HG02970 (cell line): Measurements from ENCODE around the gene RSBN1.
"Not testable (repeated sequence)": the region's sequence is repeated elsewhere in the genome, so short reads cannot be mapped to it uniquely, and the experiment has no call there.

Experiments used
- ATAC-seq: cut with Tn5 transposase; IDR thresholded peaks from one replicate; pipeline ENCODE4 v1.9.1; 2021; ENCODE audit warnings: mild to moderate bottlenecking, moderate library complexity, moderate number of reproducible peaks; ENCODE audit not compliant: unreplicated experiment, low FRiP score

Gene RSBN1

DNA sequence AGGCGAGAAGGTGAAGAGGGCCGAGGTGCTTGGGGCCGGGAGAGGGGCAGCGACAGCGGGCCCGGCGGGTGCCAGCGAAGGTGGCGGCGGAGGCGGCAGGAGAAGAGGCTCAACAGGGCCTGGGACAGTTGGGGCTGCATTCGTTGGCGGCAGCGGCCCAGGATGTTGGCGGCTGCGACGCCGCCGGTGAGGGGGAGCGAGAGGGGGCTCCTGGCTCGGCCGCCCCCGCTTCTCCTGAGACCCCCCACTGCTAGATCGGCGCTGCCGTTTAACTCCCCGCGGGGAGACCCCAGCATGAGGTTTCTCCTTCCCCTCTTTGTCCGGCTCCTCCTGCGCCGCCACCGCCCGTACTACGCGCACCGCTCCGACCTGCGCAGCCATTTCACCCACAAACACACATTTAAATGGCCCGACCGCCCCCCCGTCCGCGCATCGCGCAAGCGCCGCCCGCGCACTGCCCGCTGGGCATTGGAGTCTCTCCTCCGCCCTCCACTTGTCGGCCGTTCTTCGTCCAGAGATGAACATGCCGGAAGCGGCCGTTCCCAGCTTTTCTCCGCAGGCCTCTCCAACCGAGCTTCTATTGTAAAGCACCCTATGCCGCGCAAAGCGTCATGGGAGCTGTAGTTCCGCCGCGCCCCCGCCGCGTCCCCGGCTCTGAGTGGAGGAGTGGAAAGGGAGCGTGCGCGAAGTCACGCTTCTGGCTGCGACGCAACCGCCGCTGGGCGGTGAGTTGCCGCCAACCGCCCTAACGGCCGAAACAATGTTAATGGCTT, at the start of gene RSBN1:
TSS of gene RSBN1 (minus strand) at position 589 of the 773 bp plus-strand sequence. CDS start at position 525, 64 bp downstream.
- peak; percentile 94 for ATAC-seq

DNA sequence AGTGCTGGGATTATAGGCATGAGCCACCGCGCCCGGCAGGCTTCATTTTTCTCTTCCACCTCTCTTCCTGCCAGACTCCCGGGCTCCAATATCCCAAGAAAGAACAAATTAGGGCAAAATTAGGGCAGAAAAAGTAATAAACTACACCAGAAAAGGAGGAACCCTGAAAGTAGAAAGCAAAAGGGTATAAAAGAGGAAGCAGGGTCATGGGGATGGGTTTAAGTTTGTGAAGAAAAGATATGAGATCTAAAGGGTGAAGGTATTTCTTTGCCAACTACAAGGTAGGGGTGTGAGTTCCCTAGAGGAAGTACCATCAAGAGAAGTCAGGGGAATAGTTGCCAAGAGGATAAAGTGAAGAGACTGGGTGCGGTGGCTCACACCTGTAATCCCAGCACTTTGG, 49.4 kb upstream of the RSBN1 start:
- no peak for ATAC-seq

DNA sequence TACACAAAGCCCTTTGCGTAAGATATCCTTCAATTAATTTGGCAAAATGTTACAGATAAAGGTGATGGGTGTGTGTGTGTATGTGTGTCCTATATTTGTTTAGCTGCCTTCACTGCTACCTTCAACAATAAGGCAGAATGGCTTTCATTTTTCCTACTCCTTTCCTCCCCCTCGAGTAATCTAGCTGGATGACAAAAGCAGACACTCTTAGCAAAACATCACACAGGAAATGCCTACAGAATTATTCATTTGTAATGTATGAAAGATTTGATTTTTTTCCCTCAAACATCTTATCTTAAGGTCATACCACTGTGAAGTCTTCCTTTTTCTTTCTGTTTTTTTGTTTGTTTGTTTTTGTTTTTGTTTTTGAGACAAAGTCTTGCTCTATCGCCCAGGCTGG, 48.6 kb upstream of the RSBN1 start:
- no peak for ATAC-seq

DNA sequence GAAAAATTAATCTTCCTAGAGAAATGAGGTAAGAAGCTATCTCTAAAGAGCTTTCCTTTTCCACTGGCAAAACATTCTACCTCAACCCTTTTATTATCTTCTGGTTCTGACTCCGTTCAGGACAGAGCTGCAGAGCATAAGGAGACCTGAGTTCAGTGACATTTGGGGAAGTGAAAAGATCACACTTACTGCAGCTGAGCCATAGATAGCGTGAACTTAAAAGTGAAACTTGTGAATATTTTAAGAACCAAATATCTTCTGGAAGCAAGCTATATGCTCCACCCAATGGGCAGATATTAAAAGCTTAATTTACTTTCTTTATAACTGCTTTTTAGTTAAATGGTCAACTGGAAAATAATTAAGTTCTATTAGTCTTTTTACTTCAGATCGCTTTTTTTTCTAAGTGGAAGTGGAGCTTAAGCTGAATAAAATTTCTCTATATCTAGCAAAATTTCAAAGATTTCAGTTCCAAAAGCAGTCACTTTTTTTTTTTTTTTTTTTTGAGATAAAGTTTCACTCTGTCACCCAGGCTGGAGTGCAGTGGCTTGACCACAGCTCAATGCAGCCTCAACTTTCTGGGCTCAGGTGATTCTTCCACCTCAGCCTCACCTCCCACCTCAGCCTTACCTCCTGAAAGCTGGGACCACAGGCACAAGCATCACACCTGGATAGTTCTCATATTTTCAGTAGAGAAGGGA, 47.4 kb upstream of the RSBN1 start:
- ATAC-seq, result peak; percentile 79

DNA sequence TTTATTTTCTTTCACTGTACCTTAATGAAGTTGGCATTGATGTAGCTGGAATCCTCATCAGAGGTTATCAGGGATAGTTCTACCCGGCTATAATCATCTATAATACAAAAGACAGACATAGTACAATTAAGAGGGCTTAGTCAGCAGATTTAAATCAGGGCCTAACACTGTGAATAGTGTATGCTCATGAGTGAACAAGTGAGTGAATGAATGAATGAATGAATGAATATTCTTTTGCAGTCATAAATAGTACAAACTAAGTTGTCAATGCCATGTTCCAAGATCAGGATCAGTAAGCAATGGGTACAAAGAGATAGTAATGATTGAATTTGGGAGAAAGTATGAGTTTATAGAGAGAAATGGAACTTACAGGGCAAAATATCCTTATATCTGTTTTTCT, 46.7 kb upstream of the RSBN1 start:
- ATAC-seq, result no peak

DNA sequence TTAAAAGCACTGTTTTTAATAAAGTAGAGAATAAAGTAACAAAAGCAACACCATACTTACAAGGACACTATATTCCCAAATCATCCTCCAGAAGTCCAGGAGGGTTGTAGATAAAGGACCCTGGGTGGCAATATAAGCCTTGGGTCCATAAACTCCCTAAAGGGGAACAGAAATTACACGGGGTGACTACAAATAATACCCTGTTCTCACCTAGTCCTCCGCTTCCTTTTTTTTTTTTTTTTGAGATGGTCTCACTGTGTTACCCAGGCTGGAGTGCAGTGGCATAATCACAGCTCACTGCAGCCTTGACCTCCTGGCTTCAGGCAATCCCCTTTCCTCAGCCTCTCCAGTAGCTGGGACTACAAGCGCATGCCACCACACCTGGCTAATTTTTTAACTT, 46.1 kb upstream of the RSBN1 start:
- no peak for ATAC-seq

DNA sequence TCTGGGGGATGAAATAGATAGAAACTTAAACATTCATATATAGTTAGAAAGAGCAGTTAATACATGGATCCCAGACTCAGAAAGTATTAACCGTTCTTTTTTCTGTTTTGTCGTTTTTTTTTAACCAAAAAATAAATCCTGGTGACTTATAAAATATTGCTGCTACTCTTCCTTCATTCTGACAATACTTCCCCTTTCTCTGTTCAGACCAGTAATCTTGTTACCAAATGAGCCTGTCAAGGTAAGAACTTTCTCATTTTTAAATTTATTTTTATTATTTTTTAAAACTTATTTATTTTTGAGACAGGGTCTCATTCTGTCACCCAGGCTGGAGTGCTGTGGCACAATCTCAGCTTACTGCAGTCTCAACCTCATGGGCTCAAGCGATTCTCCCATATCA, 45.5 kb upstream of the RSBN1 start:
- ATAC-seq, result no peak

DNA sequence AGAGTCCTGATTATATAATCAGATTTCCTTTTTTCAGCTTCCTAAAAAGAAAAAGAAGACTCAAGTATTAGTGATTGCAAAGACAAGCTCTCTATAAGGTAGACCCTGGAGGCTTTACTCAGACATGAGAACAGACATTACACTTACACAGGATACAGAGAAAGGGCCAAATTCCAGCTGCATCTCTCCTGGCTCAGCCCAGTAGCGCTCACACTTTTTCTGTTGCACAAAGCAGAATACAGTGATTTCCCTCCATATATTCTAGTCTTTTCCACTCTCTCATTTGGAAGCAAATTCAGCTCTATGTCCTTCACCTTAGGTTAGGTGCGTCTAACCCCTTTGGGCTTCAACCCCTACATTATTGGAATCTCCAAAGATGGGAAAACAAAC, 44.1 kb upstream of the RSBN1 start:
- no peak for ATAC-seq

DNA sequence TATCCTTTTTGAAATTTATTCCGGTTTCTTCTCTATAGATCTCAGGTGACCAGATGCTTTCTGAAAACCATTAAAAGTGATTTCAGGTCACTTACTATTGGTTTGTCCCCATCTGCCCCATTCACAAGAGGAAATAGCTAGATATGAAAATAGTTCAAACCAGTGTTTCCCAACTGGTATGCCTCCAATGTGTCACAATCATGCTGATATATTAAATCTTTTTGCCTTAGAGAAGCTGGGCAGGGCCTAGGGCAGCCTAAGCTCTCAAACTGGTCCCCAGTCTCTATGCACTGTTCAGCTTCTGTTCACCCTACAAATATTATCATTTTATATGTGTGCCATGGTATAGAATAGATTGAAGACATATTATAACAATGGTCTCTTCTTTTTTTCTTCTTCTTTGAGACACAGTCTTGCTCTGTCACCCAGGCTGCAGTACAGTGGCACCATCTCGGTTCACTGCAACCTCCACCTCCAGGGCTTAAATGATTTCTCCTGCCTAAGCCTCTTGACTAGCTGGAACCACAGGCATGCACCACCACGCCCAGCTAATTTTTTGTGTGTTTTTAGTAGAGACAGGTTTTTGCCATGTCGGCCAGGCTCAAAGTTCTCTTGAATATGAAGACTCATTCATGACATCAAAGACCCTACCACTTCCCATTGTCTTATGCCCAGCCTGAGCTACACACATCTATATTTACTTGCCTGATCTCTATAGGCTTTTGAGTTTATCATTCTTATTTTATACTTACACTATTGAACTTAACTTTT, 43.5 kb upstream of the RSBN1 start:
- no peak for ATAC-seq

DNA sequence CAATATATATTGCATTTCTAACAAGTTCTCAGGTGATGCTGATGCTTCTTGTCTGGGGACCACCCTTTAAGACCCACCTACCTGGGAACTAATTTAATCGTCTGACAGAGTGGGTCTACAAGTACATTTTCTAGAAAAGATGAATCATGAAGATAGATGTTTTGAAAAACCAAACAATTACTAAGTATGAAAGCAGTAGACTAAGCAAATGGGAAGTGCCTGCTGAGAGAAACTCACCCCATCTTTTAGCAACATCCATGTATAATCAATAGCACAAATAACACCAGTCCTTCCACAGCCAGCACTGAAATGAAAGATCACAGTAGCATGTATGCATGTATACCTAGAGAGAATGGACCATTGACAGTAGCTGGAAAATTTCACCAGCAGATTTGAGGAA, 42.0 kb upstream of the RSBN1 start:
- no peak for ATAC-seq

DNA sequence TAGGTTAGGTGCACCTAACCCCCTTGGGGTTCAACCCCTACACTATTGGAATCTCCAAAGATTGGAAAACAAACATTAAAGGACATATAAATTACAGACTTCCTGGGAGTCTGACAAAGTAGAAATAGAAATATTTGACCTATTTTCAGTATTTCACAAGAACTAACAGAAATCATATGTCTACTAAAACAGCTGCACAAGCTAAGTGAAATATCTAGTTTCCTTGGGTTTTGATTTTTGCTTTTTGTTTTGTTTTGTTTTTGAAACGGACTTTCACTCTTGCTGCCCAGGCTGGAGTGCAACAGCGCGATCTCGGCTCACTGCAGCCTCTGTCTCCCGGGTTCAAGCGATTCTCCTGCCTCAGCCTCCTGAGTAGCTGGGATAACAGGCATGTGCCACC, 40.4 kb upstream of the RSBN1 start:
- ATAC-seq, result not testable (repeated sequence)

DNA sequence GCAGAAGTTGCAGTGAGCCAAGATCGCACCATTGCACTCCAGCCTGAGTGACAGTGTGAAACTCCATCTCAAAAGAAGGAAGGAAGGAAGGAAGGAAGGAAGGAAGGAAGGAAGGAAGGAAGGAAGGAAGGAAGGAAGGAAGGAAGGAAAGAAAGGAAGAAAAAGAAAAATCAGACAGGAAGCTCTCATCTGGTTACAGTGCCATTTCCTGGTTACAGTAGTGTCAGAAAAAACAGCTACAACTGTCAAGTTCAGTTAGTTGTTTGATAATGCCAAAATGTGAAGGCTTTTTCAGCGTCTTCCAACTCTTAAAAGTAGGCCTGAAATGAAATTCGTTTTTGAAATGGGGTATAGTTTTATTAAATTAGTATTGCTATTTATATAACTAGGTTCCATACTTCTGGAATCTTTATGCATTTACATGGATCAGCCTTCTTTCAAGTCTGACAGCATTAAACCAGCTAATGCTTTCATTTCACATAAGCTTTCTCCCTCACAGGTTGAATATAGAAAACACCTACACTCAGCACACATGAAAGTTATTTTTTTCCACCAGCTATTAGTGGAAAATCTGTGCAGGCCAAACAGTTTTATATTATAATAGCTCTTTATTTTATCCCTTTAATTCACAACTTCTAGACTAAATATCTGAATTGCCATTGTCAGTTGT, 38.0 kb upstream of the RSBN1 start:
- no peak for ATAC-seq

DNA sequence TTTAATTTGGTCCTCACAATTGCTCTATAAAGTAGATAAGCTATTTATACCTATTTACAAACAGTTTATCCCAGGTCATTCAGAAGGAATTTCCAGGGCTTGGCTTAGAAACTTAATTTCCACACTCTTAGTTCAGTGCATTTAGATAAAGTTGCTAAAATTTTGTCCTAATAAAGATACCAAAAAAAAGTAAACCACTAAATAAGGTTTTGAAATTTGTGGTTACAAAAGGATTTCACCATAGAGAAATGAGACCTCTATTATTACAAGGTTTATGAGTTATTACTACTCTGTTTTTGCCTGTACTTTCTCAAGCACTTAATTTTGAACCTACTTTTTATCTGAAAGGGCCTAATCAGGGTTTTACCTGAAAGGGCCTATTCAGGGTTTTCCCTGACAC, 36.8 kb upstream of the RSBN1 start:
- ATAC-seq, result no peak

DNA sequence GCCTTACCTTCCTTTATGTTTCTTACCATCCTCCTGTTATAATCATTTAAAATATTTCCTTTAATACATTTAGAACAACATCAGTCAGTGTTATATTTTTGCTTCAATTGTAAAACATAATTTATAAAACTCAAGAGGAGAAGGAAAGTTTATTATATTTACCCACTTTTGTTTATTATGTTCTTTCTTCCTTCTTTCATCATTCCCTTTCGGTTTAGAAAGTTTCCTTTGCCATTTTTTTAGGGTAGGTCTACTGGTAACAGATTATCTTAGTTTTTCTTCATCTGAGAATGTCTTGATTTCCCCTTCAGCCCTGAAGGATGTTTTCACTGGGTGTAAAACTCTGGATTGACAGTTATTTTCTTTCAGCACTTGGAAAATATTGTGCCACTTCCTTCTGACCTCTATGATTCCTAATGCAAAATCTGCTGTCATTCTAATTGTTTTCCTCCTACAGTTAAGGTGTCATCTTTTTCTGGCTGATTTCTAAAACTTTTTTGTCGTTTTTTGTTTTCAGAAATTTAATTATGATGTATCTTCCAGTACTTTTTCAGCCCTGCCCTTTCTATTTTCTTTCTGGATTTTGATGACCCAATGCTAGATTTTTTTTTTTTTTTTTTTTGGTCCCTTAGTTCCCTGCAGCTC, 34.2 kb upstream of the RSBN1 start:
- ATAC-seq, result no peak

DNA sequence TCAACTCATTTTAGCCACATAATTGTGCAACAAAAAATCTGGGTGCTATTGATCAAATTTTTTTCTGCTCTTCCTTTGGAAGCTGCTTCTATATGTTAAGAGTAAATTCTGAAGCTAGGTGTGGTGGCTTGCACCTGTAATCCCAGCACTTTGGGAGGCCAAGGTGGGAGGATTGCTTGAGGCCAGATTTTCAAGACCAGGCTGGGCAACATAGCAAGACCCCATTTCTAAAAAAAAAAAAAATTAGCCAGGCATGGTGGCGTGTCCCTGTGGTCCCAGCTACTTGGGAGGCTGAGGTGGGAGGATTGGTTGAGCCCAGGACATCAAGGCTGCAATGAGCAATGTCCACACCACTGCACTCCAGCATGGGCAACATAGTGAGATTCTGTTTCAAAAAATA, 24.3 kb upstream of the RSBN1 start:
- no peak for ATAC-seq

DNA sequence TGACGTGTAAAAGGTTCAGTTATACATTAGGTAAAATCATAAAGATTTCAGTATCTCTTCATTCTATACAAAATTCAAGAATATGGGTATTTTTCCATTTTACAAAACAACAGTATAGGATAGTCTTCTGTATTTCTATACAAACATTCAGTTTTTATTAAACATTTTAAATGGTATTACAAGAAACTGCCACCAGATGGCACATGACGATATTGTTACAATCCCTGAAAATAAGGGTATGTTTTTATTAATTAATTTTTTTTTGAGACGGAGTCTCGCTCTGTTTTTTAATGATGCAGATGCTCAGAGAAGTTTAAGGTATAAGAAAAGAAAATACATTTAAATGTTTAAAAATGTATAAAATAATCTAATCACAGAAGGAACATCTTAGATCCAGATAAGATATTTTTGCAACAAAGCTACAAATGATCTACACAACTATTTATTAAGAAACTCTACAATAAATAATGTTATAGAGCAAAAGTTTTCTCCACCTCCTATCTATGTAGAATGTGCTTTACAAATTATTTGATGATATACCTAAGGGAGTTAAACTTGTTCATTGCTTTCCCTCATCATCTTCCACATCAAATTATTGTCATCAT, 23.5 kb upstream of the RSBN1 start:
- no peak for ATAC-seq

DNA sequence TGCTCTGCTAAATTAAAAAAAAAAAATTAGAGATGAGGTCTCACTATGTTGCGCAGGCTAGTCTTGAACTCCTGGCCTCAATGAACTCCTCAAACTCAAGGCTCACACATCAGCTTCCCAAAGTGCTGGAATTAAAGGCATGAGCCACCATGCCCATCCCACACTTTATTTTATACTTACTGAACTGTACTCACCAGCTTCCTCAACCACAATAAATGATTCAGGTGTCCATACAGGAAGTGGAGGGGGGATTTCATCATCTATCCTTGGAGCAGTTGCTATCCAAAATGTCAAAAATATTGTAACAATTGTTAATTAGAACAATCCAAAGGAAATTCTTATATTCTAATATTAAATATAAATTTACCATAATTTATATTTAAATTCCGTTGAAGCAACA, 22.4 kb upstream of the RSBN1 start:
- ATAC-seq, result no peak

DNA sequence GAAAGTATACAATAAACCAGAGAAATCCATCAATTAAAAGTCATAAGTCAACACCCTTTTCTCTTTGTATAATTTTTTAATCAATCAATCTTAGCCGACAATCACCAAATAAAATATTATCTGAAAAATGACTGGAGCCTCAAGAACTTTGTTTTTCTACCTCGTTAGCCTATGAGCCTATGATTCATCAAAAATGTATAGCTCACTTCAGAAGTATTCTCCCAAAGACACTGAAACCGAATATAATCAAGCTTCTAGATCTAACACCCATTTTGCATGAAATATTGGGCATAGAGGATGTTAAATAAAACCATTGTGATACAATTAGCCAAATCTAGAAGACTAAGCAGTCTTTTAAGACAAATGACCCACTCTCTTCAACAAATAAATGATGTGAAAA, 17.8 kb upstream of the RSBN1 start:
- ATAC-seq, result no peak

DNA sequence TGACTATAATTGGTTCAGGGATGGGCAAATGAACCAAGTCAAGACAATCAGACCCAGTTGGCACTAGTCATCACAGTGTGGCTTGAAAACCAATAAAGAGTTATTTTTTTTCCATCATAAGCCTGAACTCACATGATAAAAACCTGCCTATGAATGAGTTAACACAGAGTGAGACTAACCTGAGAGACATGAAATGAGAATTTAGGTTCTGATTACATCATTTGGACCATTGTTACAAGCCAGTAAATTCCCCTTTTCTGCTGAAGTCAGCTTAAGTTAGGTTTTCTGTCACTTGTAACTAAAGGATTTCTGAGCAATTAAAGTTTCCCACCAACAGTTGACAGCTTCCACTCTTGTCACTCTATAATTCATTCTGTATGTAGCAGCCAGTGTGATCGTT, 9.6 kb upstream of the RSBN1 start:
- ATAC-seq, result no peak

DNA sequence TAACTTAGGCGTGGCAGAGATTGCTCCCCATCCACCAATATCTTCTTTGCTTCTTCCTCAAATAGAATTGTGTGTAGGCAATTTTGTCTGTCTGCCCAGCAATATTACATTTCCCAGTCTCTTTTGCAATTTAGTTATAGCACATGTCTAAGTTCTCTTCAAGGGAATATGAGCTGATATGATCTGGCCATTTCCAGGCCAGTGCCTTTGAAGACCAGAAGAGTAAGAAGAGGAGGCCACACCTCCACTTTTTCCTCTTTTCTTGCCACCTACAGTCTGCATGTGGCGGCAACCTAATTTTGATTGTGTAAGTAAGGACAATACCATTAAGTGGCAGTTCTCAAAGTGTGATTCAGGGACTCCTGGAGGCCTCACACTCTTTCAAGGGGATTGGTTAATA, 6.3 kb upstream of the RSBN1 start:
- ATAC-seq, result no peak
